MCF 10A (cell line): ENCODE results near the gene F11R. TPM values are rescaled to one million over a fixed set of nuclear protein-coding genes. Genes with fewer than 3 reads are reported as not detected.
A peak's percentile ranks its signal among the peaks of the same experiment; 100 is the strongest.
"Not testable (repeated sequence)": the region's sequence is repeated elsewhere in the genome, so short reads cannot be mapped to it uniquely, and the experiment has no call there.

Experiments
- BruUV-seq: library from RNA; stranded (reverse); fragments of 400-500 nt; replicated peaks from 2 replicates; lab custom pipeline; 2021; lab: Mats Ljungman, UMichigan
- CTCF ChIA-PET: fragments of 300-600 bp; sonication (Branson Sonifier 250); formaldehyde crosslinking; extraction: SDS; loops from one replicate; lab custom pipeline; 2021; ENCODE audit warnings: antibody characterized with exemption, inconsistent platforms; lab: Yijun Ruan, JAX
- POLR2A ChIA-PET: fragments of 300-600, 350-650 bp; sonication (Branson Sonifier 250); formaldehyde crosslinking; extraction: SDS; loops from one replicate; lab custom pipeline; 2020; ENCODE audit warnings: antibody characterized with exemption, inconsistent platforms; lab: Yijun Ruan, JAX
- DNase-seq: peaks from one replicate; pipeline ENCODE4 v3.0.0-alpha.2; 2018; ENCODE audit not compliant: unreplicated experiment
- H3K27ac Mint-ChIP-seq: one replicate; pipeline ENCODE4 v1.8.0; 2022; ENCODE audit warnings: mild to moderate bottlenecking, low read depth, mixed read lengths; ENCODE audit not compliant: unreplicated experiment
- H3K27me3 Mint-ChIP-seq: one replicate; pipeline ENCODE4 v1.8.0; 2022; ENCODE audit warnings: mixed read lengths; ENCODE audit not compliant: insufficient read depth, unreplicated experiment
- H3K36me3 Mint-ChIP-seq: one replicate; pipeline ENCODE4 v1.8.0; 2022; ENCODE audit warnings: mild to moderate bottlenecking, moderate library complexity, mixed read lengths; ENCODE audit not compliant: insufficient read depth, unreplicated experiment
- H3K4me1 Mint-ChIP-seq: one replicate; pipeline ENCODE4 v1.8.0; 2022; ENCODE audit warnings: mixed read lengths; ENCODE audit not compliant: insufficient read depth, unreplicated experiment
- H3K4me3 Mint-ChIP-seq: one replicate; pipeline ENCODE4 v1.8.0; 2022; ENCODE audit warnings: mild to moderate bottlenecking, moderate library complexity, mixed read lengths; ENCODE audit not compliant: unreplicated experiment
- H3K9me3 Mint-ChIP-seq: one replicate; pipeline ENCODE4 v1.8.0; 2022; ENCODE audit warnings: mixed read lengths; ENCODE audit not compliant: unreplicated experiment
- intact Hi-C: fragments of 100-400 bp; cut with micrococcal nuclease; formaldehyde crosslinking; loops from 2 replicates; pipeline ENCODE4 v1.14.1; 2022
- total RNA-seq: library from RNA; stranded (reverse); gene quantifications from 2 replicates; pipeline ENCODE4 v1.2.3, GENCODE V29; 2022
- TF ChIP-seq, protein P1 (sequence below): fragments of 200-600 bp; IDR thresholded peaks from one replicate; pipeline ENCODE4 v1.8.0; 2022; ENCODE audit warnings: antibody characterized with exemption, mild to moderate bottlenecking; ENCODE audit not compliant: unreplicated experiment

F11R gene
- total RNA-seq, 1 experiment from 2014 or later = 73.6 TPM

- CTCF ChIA-PET = interaction anchor here (0.6 to 5.7 kb wide), 16 partner anchors 10 to 116 kb away, joined by 3 to 58 read pairs (median 5); partner anchors contain the start of genes KLHDC9 and USF1
- intact Hi-C loops = loop anchor here (2.0 kb wide), 1 partner anchor 25 kb away; no protein-coding TSS in a partner anchor
- peak; percentile 54 for DNase-seq
- Mint-ChIP-seq H3K36me3 (no peaks in the 10 kb centered on the region), H3K4me1 (peaks cover 44% of the 10 kb centered on the region), H3K27ac (peak overlapping the region; percentile 94), H3K9me3 (peaks cover 8% of the 10 kb centered on the region), H3K4me3 (peak overlapping the region; percentile 80), H3K27me3 (no peaks in the 10 kb centered on the region)
- TF ChIP-seq, protein P1, sequence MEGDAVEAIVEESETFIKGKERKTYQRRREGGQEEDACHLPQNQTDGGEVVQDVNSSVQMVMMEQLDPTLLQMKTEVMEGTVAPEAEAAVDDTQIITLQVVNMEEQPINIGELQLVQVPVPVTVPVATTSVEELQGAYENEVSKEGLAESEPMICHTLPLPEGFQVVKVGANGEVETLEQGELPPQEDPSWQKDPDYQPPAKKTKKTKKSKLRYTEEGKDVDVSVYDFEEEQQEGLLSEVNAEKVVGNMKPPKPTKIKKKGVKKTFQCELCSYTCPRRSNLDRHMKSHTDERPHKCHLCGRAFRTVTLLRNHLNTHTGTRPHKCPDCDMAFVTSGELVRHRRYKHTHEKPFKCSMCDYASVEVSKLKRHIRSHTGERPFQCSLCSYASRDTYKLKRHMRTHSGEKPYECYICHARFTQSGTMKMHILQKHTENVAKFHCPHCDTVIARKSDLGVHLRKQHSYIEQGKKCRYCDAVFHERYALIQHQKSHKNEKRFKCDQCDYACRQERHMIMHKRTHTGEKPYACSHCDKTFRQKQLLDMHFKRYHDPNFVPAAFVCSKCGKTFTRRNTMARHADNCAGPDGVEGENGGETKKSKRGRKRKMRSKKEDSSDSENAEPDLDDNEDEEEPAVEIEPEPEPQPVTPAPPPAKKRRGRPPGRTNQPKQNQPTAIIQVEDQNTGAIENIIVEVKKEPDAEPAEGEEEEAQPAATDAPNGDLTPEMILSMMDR = no peak
- POLR2A ChIA-PET = interaction anchor here (0.6 to 5.9 kb wide), 34 partner anchors 11 to 925 kb away, joined by 3 to 371 read pairs (median 11); partner anchors contain the start of genes B4GALT3, DCAF8, DEDD and ITLN2
- no TSS peak for BruUV-seq
Measured at GRCh38 chr1:161021970-161022353, 1.0 kb upstream of the F11R start.

- POLR2A ChIA-PET = interaction anchor here (0.6 to 5.9 kb wide), 61 partner anchors 11 to 1772 kb away, joined by 3 to 371 read pairs (median 6); partner anchors contain the start of genes B4GALT3, DCAF8, DEDD and DUSP12
- peaks cover 47% of the 10 kb centered on the region for H3K4me1 Mint-ChIP-seq
Measured at GRCh38 chr1:161021165-161021969, 415 bp upstream of the F11R start.

GRCh38 chr1:161019751-161020495 is 1.0 kb downstream of the F11R start:
- DNase-seq = peak; percentile 87
- Mint-ChIP-seq H3K27me3 (no peaks in the 10 kb centered on the region), H3K4me3 (peak overlapping the region; percentile 80), H3K9me3 (peaks cover 8% of the 10 kb centered on the region), H3K36me3 (no peaks in the 10 kb centered on the region), H3K27ac (peak overlapping the region; percentile 94), H3K4me1 (peaks cover 48% of the 10 kb centered on the region)
- POLR2A ChIA-PET = interaction anchor here (0.5 to 5.9 kb wide), 56 partner anchors 9 to 1121 kb away, joined by 3 to 371 read pairs (median 7); partner anchors contain the start of genes B4GALT3, DEDD, DUSP12 and ITLN2
- no TSS peak for BruUV-seq
- CTCF ChIA-PET = interaction anchor here (1.2 to 5.7 kb wide), 11 partner anchors 7 to 78 kb away, joined by 3 to 58 read pairs (median 11); partner anchors contain the start of genes KLHDC9 and USF1
- intact Hi-C loops = loop anchor here (2.0 kb wide), 1 partner anchor 23 kb away; no protein-coding TSS in a partner anchor
- TF ChIP-seq, protein P1 = no peak

More at GRCh38 chr1:161021165-161021969, 415 bp upstream of the F11R start:
- H3K9me3 Mint-ChIP-seq = peaks cover 8% of the 10 kb centered on the region
- BruUV-seq = TSS peak; percentile 71
- no peaks in the 10 kb centered on the region for H3K27me3 Mint-ChIP-seq
- peak overlapping the region; percentile 94 for H3K27ac Mint-ChIP-seq
- H3K4me3 Mint-ChIP-seq = peak overlapping the region; percentile 80
- CTCF ChIA-PET = interaction anchor here (0.6 to 5.7 kb wide), 22 partner anchors 9 to 340 kb away, joined by 3 to 58 read pairs (median 4); partner anchors contain the start of genes KLHDC9, NR1I3 and USF1
- no peaks in the 10 kb centered on the region for H3K36me3 Mint-ChIP-seq
- peak; percentile 99 for DNase-seq
- TF ChIP-seq, protein P1 = no peak
- intact Hi-C loops = loop anchor here (2.0 kb wide), 1 partner anchor 25 kb away; no protein-coding TSS in a partner anchor

GRCh38 chr1:161019111-161019660 is 1.8 kb downstream of the F11R start:
- BruUV-seq, DNase-seq, H3K36me3 Mint-ChIP-seq, intact Hi-C loops, H3K9me3 Mint-ChIP-seq, H3K27me3 Mint-ChIP-seq: not testable (repeated sequence)
- Mint-ChIP-seq H3K4me3 (peak overlapping the region; percentile 80), H3K4me1 (peaks cover 50% of the 10 kb centered on the region), H3K27ac (peak overlapping the region; percentile 94)
- ChIA-PET CTCF (interaction anchor here (0.7 to 5.7 kb wide), 14 partner anchors 20 to 207 kb away, joined by 3 to 58 read pairs (median 5); partner anchors contain the start of genes PPOX and TSTD1), POLR2A (interaction anchor here (0.7 to 5.9 kb wide), 14 partner anchors 9 to 1232 kb away, joined by 3 to 371 read pairs (median 52); partner anchors contain the start of genes DEDD, ITLN2, NIT1 and PFDN2)
